ENCODE data around the gene ARMC6.

The ARMC6 gene

GRCh38 chr19:19063183-19064097 lies 30.0 kb downstream of the ARMC6 start, which contains the start of gene SLC25A42 (continued):
- TF ChIP-seq ZBTB10 (tag by site-specific recombination; IDR thresholded peaks at IDR 0.05) = peak; percentile 97
- TF ChIP-seq ZBTB11 (tag by site-specific recombination; conservative IDR thresholded peaks at IDR 0.05; ENCODE audit: low read depth) = no peak
- TF ChIP-seq ZNF785 (tag by site-specific recombination; IDR thresholded peaks at IDR 0.05) = no peak
- TF ChIP-seq ZNF629 (tag by site-specific recombination; IDR thresholded peaks at IDR 0.05) = 0 out of 2 replicates have a peak, but pooled peaks have one; percentile 13
- peak; percentile 97 for TF ChIP-seq ZIC2 (tag by site-specific recombination; IDR thresholded peaks at IDR 0.05)
- no peak for TF ChIP-seq ZNF624 (tag by site-specific recombination; IDR thresholded peaks at IDR 0.05)
- no peak for TF ChIP-seq ZNF114 (tag by site-specific recombination; IDR thresholded peaks at IDR 0.05)
- TF ChIP-seq SCRT2 (tag by site-specific recombination; IDR thresholded peaks at IDR 0.05) = no peak
- no peak for TF ChIP-seq PRDM10 (tag by site-specific recombination; IDR thresholded peaks at IDR 0.05)
- TF ChIP-seq GLIS1 (tag by site-specific recombination; IDR thresholded peaks at IDR 0.05) = peak; percentile 94
- TF ChIP-seq ZNF169 (tag by site-specific recombination; IDR thresholded peaks at IDR 0.05) = no peak
- TF ChIP-seq MYNN (tag by site-specific recombination; IDR thresholded peaks at IDR 0.05; ENCODE audit: borderline replicate concordance) = no peak
- TF ChIP-seq ZNF521 (tag by site-specific recombination; IDR thresholded peaks at IDR 0.05) = no peak
- no peak for TF ChIP-seq ZSCAN23 (tag by site-specific recombination; IDR thresholded peaks at IDR 0.05)
- peak; percentile 100 for TF ChIP-seq PBX3 (CRISPR knock-in tag; IDR thresholded peaks at IDR 0.05)
- peak; percentile 77 for TF ChIP-seq PATZ1 (tag by site-specific recombination; IDR thresholded peaks at IDR 0.05)
- TF ChIP-seq REPIN1 (tag by site-specific recombination; IDR thresholded peaks at IDR 0.05; ENCODE audit: low read depth) = no peak
- no peak for TF ChIP-seq ZNF473 (tag by site-specific recombination; IDR thresholded peaks at IDR 0.05)
- peak; percentile 6; the same call in 1 of the 2 replicates for TF ChIP-seq ZBTB8A (tag by site-specific recombination; IDR thresholded peaks at IDR 0.05)
- TF ChIP-seq ZNF555 (tag by site-specific recombination; conservative IDR thresholded peaks at IDR 0.05) = no peak
- TF ChIP-seq INSM2 (tag by site-specific recombination; IDR thresholded peaks at IDR 0.05) = no peak

All from HEK293 (cell line).